Calu3 (cell line): ENCODE measurements around the gene RPS13. TPM values are rescaled to one million over a fixed set of nuclear protein-coding genes. Genes with fewer than 3 reads are reported as not detected.
A peak's percentile ranks its signal among the peaks of the same experiment; 100 is the strongest.
"Not testable (repeated sequence)": the region's sequence is repeated elsewhere in the genome, so short reads cannot be mapped to it uniquely, and the experiment has no call there.

Experiments
- BruUV-seq: library from RNA; stranded (reverse); fragments of 400-500 nt; replicated peaks from 2 replicates; lab custom pipeline; 2021; lab: Mats Ljungman, UMichigan
- CTCF ChIA-PET: fragments of 300-600 bp; sonication (Branson Sonifier 250); formaldehyde crosslinking; loops from one replicate; lab custom pipeline; 2022; ENCODE audit warnings: antibody characterized with exemption; lab: Charles Lee
- DNase-seq: peaks from one replicate; pipeline ENCODE4 v3.0.0; 2022
- H3K27ac Mint-ChIP-seq: one replicate; pipeline ENCODE4 v1.8.0; 2022; ENCODE audit warnings: mixed read lengths; ENCODE audit not compliant: unreplicated experiment
- H3K27me3 Mint-ChIP-seq: one replicate; pipeline ENCODE4 v1.8.0; 2022; ENCODE audit warnings: mixed read lengths; ENCODE audit not compliant: unreplicated experiment
- H3K36me3 Mint-ChIP-seq: one replicate; pipeline ENCODE4 v1.8.0; 2022; ENCODE audit warnings: mild to moderate bottlenecking, moderate library complexity, mixed read lengths; ENCODE audit not compliant: insufficient read depth, unreplicated experiment
- H3K4me1 Mint-ChIP-seq: one replicate; pipeline ENCODE4 v1.8.0; 2022; ENCODE audit warnings: mild to moderate bottlenecking, low read depth, mixed read lengths; ENCODE audit not compliant: unreplicated experiment
- H3K4me3 Mint-ChIP-seq: one replicate; pipeline ENCODE4 v1.8.0; 2022; ENCODE audit warnings: mild to moderate bottlenecking, low read depth, moderate library complexity, mixed read lengths; ENCODE audit not compliant: unreplicated experiment
- H3K9me3 Mint-ChIP-seq: one replicate; pipeline ENCODE4 v1.8.0; 2022; ENCODE audit warnings: low read depth, mixed read lengths; ENCODE audit not compliant: unreplicated experiment
- CTCF ChIP-seq: fragments of 200-600 bp; IDR thresholded peaks from one replicate; pipeline ENCODE4 v1.8.0; 2022; ENCODE audit warnings: antibody characterized with exemption; ENCODE audit not compliant: unreplicated experiment
- intact Hi-C: fragments of 100-400 bp; cut with micrococcal nuclease; formaldehyde crosslinking; loops from one replicate; pipeline ENCODE4 v1.10.0; 2022; ENCODE audit not compliant: unreplicated experiment
- total RNA-seq: library from RNA; stranded (reverse); gene quantifications from 2 replicates; pipeline ENCODE4 v1.2.3, GENCODE V29; 2022

The RPS13 gene
- total RNA-seq, 1 experiment from 2014 or later = 742 TPM

- H3K4me3 Mint-ChIP-seq = no peak overlapping the region
- CTCF ChIA-PET = no interaction called here
- H3K27ac Mint-ChIP-seq = no peak overlapping the region
- BruUV-seq = no TSS peak
- DNase-seq = no peak
- peaks cover 20% of the 10 kb centered on the region for H3K4me1 Mint-ChIP-seq
- H3K9me3 Mint-ChIP-seq = peaks cover 4% of the 10 kb centered on the region
- intact Hi-C loops = loop anchor here (10.0 kb wide), 1 partner anchor 243 kb away; no protein-coding TSS in a partner anchor
- H3K36me3 Mint-ChIP-seq = peaks cover 12% of the 10 kb centered on the region
- no peak for TF ChIP-seq CTCF
- H3K27me3 Mint-ChIP-seq = no peaks in the 10 kb centered on the region
Observed at GRCh38 chr11:17067417-17067816, 10.1 kb downstream of the RPS13 start.

GRCh38 chr11:17066691-17067090 is 10.8 kb downstream of the RPS13 start:
- no peak overlapping the region for H3K4me3 Mint-ChIP-seq
- no peak for DNase-seq
- no TSS peak for BruUV-seq
- H3K9me3 Mint-ChIP-seq = peaks cover 4% of the 10 kb centered on the region
- no peaks in the 10 kb centered on the region for H3K27me3 Mint-ChIP-seq
- no peak overlapping the region for H3K27ac Mint-ChIP-seq
- H3K36me3 Mint-ChIP-seq = peaks cover 9% of the 10 kb centered on the region
- H3K4me1 Mint-ChIP-seq = peaks cover 20% of the 10 kb centered on the region
- CTCF ChIA-PET = no interaction called here
- intact Hi-C loops = loop anchor here (10.0 kb wide), 1 partner anchor 242 kb away; no protein-coding TSS in a partner anchor
- TF ChIP-seq CTCF = no peak

GRCh38 chr11:17063171-17064002 is 14.1 kb downstream of the RPS13 start:
- Mint-ChIP-seq H3K27me3 (no peaks in the 10 kb centered on the region), H3K27ac (peak overlapping the region; percentile 55), H3K9me3 (peaks cover 7% of the 10 kb centered on the region), H3K4me3 (no peak overlapping the region), H3K4me1 (peaks cover 8% of the 10 kb centered on the region), H3K36me3 (peaks cover 3% of the 10 kb centered on the region)
- TF ChIP-seq CTCF = peak; percentile 81
- peak; percentile 83 for DNase-seq
- intact Hi-C loops = loop anchor here (1.0 to 10.0 kb wide), 6 partner anchors 27 to 276 kb away; no protein-coding TSS in a partner anchor
- no TSS peak for BruUV-seq
- CTCF ChIA-PET = interaction anchor here (0.6 to 1.4 kb wide), 11 partner anchors 9 to 138 kb away, joined by 3 to 25 read pairs (median 6); partner anchors contain the start of gene RPS13

- H3K4me3 Mint-ChIP-seq, DNase-seq, H3K27ac Mint-ChIP-seq, H3K27me3 Mint-ChIP-seq, intact Hi-C loops, CTCF ChIA-PET, H3K9me3 Mint-ChIP-seq, BruUV-seq: not testable (repeated sequence)
- peaks cover 12% of the 10 kb centered on the region for H3K36me3 Mint-ChIP-seq
- peaks cover 31% of the 10 kb centered on the region for H3K4me1 Mint-ChIP-seq
Observed at GRCh38 chr11:17051146-17051545, 26.3 kb downstream of the RPS13 start.

- H3K9me3 Mint-ChIP-seq, intact Hi-C loops, BruUV-seq, H3K27me3 Mint-ChIP-seq: not testable (repeated sequence)
- peak; percentile 49 for DNase-seq
- Mint-ChIP-seq H3K27ac (peak overlapping the region; percentile 94), H3K36me3 (peaks cover 16% of the 10 kb centered on the region), H3K4me1 (peaks cover 45% of the 10 kb centered on the region), H3K4me3 (peak overlapping the region; percentile 55)
- CTCF ChIA-PET = interaction anchor here (0.6 to 0.9 kb wide), 2 partner anchors 51 to 130 kb away, joined by 3 read pairs; no protein-coding TSS in a partner anchor
Observed at GRCh38 chr11:17048491-17048890, 29.0 kb downstream of the RPS13 start.
